Astrocyte of the hippocampus (primary cell): ENCODE measurements around the gene PDHX.

Experiments used
- DNase-seq: peaks from one replicate; pipeline ENCODE4 v3.0.0; 2011; ENCODE audit warnings: low read depth, low spot score

Gene PDHX

GRCh38 chr11:34957206-34957605 lies 40.8 kb downstream of the PDHX start:
- no peak for DNase-seq

- no peak for DNase-seq
These were observed 41.2 kb downstream of the PDHX start for GRCh38 chr11:34957606-34958005.

DNA sequence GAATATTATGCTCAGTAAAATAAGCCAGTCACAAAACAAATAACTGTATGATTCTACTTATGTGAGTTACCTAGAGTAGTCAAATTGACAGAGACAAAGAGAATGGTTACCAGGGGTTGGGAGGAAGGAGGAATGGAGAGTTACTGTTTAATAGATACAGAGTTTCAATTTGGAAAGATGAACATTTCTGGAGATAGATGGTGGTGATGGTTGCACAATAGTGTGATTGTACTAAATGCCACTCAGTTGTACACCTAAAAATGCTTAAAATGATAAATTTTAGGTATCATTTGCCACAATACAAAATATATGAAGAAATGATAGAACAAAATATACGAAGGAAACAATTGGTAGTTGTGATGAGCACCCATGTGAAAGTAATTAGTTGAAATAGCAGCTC lies 43.4 kb downstream of the PDHX start:
- no peak for DNase-seq

- no peak for DNase-seq
These were observed 43.9 kb downstream of the PDHX start for GRCh38 chr11:34960277-34960676.

DNA sequence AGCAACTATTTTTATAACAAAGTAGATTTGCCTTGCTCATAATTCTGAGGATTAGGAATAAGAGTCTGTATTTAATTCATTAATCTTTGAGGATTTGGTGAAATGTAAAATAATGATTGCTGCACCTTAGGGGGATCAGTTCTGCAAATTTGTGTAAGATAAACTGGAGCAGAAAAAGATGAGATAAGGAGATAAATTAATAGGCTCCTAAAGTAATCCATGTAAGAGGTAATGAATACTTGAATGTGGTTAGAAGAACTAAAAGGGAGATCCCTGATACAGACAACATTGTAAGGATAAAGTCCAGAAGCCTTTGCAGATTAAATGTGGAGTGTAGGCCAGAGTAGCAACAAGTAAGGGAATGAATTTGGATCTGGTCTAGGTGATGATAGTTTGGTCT lies 45.6 kb downstream of the PDHX start:
- DNase-seq: no peak

- no peak for DNase-seq
These were observed 46.9 kb downstream of the PDHX start for GRCh38 chr11:34963351-34963750.

DNA sequence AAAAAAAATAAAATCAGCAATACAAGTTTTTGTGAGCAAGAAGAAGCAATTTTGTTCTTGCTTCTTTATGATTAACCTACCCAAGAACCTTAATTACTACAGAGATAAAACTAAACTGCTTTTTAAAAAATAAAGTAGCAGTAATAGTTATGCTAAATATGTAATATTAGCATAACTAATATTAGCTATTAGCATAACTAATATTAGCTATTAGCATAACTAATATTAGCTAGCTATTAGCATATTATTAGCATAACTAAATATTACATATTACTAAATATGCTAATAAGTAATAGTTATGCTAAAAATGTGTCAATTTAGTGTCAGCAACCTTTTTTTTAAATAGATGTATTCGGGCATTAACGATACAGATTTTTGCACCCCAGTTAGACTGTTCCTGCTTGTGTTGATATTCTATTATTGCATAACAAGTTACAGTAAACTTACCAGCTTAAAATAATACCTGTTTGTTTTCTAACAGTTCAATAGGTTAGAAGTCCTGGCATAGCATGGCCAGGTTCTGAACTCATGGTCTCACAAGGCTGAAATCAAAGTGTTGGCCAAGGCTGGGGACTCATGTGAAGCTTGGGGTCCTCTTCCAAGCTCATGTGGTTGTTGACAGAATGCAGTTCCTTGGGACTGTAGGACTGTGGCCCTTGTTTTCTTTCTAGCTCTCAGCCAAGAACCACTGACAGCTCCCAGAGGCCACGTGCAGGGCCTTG lies 48.4 kb downstream of the PDHX start:
- no peak for DNase-seq

DNA sequence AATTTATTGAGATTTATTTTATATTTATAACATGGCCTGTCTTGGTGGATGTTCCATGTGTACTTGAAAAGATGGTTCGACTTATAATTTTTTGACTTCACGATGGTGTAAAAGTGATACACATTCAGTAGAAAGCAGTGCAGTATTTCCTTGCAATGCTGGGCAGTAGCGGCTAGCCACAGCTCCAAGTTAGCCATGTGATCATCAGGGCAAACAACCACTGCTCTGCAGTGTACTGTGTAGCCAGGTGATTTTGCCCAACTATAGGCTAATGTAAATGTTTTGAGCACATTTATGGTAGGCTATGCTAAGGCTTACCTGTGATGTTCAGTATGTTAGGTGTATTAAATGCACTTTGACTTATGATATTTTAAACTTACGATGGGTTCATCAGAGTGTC lies 52.4 kb downstream of the PDHX start:
- no peak for DNase-seq

DNA sequence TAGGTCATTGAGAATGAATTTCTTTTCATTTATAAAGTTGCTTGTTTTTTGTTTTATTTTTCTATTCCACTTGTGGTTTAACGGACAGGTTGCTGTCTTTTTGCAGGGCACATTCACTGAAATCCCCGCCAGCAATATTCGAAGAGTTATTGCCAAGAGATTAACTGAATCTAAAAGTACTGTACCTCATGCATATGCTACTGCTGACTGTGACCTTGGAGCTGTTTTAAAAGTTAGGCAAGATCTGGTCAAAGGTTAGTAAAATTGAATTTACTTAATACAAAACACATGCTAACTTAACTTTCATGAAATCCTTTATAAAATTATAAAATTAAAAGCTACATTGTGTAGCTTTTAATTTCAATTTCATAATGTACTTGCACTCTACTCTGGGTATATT lies 53.6 kb downstream of the PDHX start:
- no peak for DNase-seq

- no peak for DNase-seq
These were observed 54.1 kb downstream of the PDHX start for GRCh38 chr11:34970480-34970879.

DNA sequence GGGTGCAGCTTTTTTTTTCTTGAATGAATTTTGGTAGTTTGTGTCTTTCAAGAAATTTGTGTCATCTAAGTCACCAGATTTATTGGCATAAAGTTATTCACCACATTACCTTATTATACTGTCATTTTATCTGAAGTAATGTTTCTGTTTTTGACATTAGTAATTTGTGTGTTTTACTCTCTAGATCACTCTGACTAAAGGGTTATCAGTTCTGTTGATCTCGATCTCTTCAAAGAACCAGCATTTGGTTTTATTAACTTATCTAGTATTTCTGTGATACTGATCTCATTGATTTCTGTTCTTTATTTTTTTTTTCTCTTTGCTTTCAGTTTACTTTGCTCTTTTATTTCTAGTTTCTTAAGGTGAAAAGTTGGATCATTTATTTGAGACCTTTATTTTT lies 55.5 kb downstream of the PDHX start:
- no peak for DNase-seq

- no peak for DNase-seq
These were observed 55.9 kb downstream of the PDHX start for GRCh38 chr11:34972366-34972765.

DNA sequence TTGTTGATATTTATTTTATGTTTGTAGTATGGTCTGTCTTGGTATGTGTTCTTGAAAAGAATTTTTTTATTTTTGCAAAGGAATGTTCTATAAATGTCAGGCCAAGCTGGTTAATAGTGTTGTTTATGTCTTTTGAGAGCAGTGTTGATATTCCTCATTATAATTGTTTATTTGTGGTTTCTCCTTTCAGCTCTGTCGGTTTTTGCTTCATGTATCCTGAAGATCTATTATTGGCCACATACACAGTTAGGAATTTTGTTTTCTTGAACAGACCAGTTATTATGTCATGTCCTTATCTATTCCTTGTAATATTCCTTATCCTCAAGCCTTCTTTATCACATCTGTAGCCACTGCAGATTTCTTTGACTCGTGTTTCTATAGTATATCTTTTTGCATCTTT lies 56.5 kb downstream of the PDHX start:
- peak; percentile 47 for DNase-seq

GRCh38 chr11:34975482-34975881 lies 59.1 kb downstream of the PDHX start:
- DNase-seq: no peak

GRCh38 chr11:34976496-34977088 lies 60.2 kb downstream of the PDHX start:
- DNase-seq: peak; percentile 27

DNA sequence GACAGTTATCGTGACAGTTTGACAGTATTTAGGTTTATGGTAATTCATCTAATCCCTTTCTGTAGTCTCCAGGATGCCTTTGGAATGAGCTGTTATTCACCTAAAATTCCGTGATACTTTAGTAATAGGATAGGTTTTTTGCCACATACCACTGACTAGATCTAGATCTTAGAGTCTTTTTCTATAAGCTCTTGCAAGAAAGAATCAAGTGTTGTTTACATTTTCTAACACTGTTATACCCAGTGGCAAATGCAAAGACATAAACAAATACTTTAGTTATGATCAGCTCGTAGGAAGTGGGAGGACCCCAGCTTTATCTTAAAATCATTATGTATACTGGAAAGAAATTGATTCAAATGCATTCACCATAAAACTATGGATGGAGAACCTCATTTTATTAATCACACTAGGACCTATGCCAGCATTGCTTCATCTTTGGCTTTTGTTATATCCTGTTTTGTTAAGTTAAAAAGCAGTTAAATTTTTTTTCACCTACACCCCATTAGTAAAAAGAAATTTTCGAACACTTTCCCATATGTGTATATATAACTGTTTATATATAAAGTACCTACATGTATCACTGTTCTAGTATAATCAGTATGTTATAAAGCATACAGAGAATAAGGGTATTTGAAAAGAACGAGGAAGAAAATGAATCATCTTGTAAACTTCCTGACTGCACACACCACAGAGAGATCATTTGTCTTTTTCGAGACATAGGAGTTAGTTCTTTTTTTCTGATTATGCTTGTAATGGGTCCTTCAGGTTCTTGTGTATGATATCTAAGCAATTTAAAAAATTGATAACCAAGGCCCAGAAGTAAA lies 60.9 kb downstream of the PDHX start:
- peak; percentile 58 for DNase-seq

GRCh38 chr11:34978236-34979191 lies 62.1 kb downstream of the PDHX start:
- DNase-seq: peak; percentile 35

- no peak for DNase-seq
These were observed 68.1 kb downstream of the PDHX start for GRCh38 chr11:34984514-34984913.

DNA sequence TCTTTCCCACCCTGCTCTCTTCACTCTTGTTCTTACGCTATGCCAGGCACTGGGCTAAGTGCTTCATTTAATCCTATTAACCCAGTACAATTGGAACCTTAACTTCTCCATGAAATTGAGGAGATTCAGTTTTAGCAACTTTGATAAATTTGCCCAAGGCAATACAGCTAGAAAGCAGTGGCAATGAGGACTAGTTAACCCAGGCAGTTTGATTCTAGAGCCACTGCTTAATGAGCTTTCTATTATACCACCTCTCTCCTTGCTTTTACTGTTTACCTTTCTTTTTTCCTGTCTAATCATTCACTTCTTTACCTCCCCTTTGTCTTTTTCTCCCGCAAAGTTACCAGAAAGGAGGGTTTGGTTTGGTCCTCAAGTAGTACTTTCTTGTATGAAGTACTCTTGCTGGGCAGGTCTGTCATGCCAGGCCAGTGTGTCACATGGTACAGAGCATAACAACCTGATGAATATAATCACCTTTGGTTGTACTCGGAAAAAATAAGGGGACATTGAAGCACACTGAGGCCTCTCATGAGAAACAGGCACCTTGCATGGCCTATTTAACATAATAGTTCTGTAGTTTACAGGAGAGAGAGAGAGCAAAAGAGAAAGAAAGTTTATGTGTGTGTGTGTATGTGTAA lies 70.6 kb downstream of the PDHX start:
- no peak for DNase-seq

GRCh38 chr11:34987617-34988016 lies 71.2 kb downstream of the PDHX start:
- DNase-seq: no peak
